ENCODE measurements around the gene ZBED2.

Gene ZBED2

GRCh38 chr3:111605018-111605417 lies 9.9 kb upstream of the ZBED2 start:
- no peaks in the 10 kb centered on the region for H3K36me3 ChIP-seq
- H3K9me3 ChIP-seq, result no peaks in the 10 kb centered on the region
- H3K4me1 ChIP-seq (ENCODE audit: control insufficient read depth in 1 of 2, insufficient read depth in 1 of 2, low read depth in 1 of 2, low read length in 1 of 2), result no peaks in the 10 kb centered on the region
- no peak overlapping the region for H3K27ac ChIP-seq
- TF ChIP-seq CTCF (IDR thresholded peaks at IDR 0.05), result no peak
- no peak overlapping the region for H3K4me3 ChIP-seq (ENCODE audit: low read depth in 1 of 2, low read length in 1 of 2)
- H3K27me3 ChIP-seq, result no peaks in the 10 kb centered on the region

DNA sequence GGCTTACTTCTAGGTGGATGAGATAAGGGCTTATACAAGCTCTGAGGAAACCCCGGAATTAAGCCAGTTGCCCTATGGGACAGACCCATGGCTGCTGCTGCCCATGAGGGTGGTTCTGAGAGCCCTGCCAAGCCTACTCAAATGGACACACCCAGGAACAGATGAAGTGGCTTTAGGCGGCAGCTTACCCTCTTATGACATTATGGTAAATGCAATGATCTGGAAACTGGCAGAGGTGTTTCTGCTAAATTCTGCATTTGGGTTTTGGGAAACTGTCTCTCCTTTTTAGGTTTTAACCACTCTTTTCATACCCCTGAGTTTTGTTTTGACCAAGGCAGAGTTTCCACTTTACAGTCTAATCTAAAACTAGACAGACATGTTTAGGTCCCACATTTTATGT lies 9.0 kb upstream of the ZBED2 start:
- no peak for TF ChIP-seq CTCF (IDR thresholded peaks at IDR 0.05)
- H3K36me3 ChIP-seq, result no peaks in the 10 kb centered on the region
- no peak overlapping the region for H3K4me3 ChIP-seq (ENCODE audit: low read depth in 1 of 2, low read length in 1 of 2)

DNA sequence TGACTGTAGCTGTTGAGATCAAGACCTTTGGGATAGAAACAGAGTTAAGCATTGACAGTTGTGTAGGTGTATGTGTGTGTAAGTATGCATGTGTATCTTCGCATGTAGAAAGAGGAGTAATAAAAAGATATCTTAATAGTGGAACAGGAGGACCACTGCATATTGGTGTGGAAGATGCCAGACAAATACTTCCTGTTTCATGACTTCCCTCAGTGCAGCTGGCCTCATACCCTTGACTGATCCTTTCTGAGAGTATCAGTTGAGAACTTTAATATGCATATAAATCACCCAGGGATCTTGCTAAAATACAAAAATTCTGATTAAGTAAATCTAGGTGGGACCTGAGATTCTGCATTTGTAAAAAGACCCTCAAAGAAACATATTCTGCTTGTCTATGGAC lies 8.5 kb upstream of the ZBED2 start:
- H3K27ac ChIP-seq, result no peak overlapping the region
- H3K27me3 ChIP-seq, result no peaks in the 10 kb centered on the region
- no peaks in the 10 kb centered on the region for H3K9me3 ChIP-seq
- H3K4me1 ChIP-seq (ENCODE audit: control insufficient read depth in 1 of 2, insufficient read depth in 1 of 2, low read depth in 1 of 2, low read length in 1 of 2), result no peaks in the 10 kb centered on the region
- TF ChIP-seq CTCF (IDR thresholded peaks at IDR 0.05), result no peak
- no peaks in the 10 kb centered on the region for H3K36me3 ChIP-seq
- H3K4me3 ChIP-seq (ENCODE audit: low read depth in 1 of 2, low read length in 1 of 2), result no peak overlapping the region

More for the DNA sequence above, 9.0 kb upstream of the ZBED2 start:
- H3K4me1 ChIP-seq (ENCODE audit: control insufficient read depth in 1 of 2, insufficient read depth in 1 of 2, low read depth in 1 of 2, low read length in 1 of 2), result no peaks in the 10 kb centered on the region
- H3K9me3 ChIP-seq, result no peaks in the 10 kb centered on the region
- no peaks in the 10 kb centered on the region for H3K27me3 ChIP-seq
- H3K27ac ChIP-seq, result no peak overlapping the region

DNA sequence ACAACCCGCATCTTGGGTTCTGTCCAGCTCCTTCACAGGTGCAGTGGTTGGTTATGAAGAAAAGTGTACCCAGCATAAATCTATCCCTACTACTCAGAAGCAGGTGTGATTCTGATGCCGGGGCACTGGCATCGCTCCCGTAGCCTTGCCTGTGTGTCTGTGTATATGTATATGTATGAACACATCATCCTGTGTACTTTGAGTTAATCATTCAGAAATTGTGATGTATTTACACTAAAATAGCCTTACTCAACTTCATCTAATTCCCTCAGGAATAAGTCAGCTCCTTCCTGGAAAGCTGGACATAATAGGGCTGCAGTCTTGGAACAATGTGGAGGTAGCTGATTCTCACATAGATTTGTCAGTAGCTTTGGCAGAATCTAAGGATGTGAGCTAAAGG lies 6.7 kb upstream of the ZBED2 start:
- Histone ChIP-seq H3K4me1 (ENCODE audit: control insufficient read depth in 1 of 2, insufficient read depth in 1 of 2, low read depth in 1 of 2, low read length in 1 of 2) (no peaks in the 10 kb centered on the region), H3K36me3 (no peaks in the 10 kb centered on the region), H3K27ac (no peak overlapping the region), H3K27me3 (no peaks in the 10 kb centered on the region), H3K9me3 (no peaks in the 10 kb centered on the region), H3K4me3 (ENCODE audit: low read depth in 1 of 2, low read length in 1 of 2) (no peak overlapping the region)
- TF ChIP-seq CTCF (IDR thresholded peaks at IDR 0.05), result no peak

DNA sequence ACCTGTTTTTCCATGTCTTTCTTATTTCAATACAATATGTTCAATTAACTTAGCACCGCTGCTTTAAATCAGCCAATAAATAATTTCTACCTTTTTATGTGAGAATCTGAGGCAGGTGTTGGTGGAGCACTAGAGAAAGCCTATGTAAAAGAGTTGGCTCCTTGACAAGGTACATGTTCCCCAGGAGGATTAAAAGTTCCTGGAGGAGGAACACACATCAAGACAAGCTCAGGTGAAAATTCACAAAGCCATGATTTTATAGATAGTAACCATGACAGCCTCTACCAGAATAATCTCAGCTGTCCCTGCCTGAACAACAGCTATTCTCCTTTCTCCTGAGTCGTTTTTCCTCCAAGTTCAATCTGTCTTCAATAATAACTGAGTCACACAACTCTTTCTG lies 3.4 kb upstream of the ZBED2 start:
- Histone ChIP-seq H3K27me3 (no peaks in the 10 kb centered on the region), H3K36me3 (no peaks in the 10 kb centered on the region), H3K27ac (no peak overlapping the region), H3K9me3 (no peaks in the 10 kb centered on the region), H3K4me1 (ENCODE audit: control insufficient read depth in 1 of 2, insufficient read depth in 1 of 2, low read depth in 1 of 2, low read length in 1 of 2) (no peaks in the 10 kb centered on the region), H3K4me3 (ENCODE audit: low read depth in 1 of 2, low read length in 1 of 2) (no peak overlapping the region)
- TF ChIP-seq CTCF (IDR thresholded peaks at IDR 0.05), result no peak

GRCh38 chr3:111598139-111598538 lies 3.0 kb upstream of the ZBED2 start:
- Histone ChIP-seq H3K36me3 (no peaks in the 10 kb centered on the region), H3K27me3 (no peaks in the 10 kb centered on the region), H3K4me3 (ENCODE audit: low read depth in 1 of 2, low read length in 1 of 2) (no peak overlapping the region), H3K9me3 (no peaks in the 10 kb centered on the region), H3K27ac (no peak overlapping the region), H3K4me1 (ENCODE audit: control insufficient read depth in 1 of 2, insufficient read depth in 1 of 2, low read depth in 1 of 2, low read length in 1 of 2) (no peaks in the 10 kb centered on the region)
- TF ChIP-seq CTCF (IDR thresholded peaks at IDR 0.05), result no peak
